ENCODE results near the gene DNAI2.

DNAI2 gene

DNA sequence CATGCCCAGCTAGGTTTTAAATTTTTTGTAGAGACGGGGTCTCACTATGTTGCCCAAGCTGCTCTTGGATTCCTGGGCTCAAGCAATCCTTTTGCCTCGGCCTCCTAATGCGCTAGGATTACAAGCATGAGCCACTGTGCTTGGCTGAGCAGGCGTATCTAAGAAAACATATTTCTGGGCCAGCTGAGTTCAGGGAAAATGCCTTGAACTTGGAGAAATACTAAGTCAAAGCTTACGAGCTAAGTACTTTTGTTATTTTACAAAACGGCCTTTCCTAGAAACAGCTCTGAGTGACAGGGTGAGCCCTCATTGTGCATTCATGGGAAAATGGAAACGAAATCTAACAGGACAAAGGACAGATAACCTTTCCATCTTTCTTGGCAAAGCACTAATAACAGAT is 24.7 kb downstream of the DNAI2 start:
- ATAC-seq = no peak
- TF ChIP-seq CSDC2 (CRISPR knock-in tag; IDR thresholded peaks at IDR 0.05) (no peak), ISL1 (CRISPR knock-in tag; IDR thresholded peaks at IDR 0.05) (no peak), ARNTL (CRISPR knock-in tag; IDR thresholded peaks at IDR 0.05; ENCODE audit: borderline replicate concordance, low read depth) (no peak), RARB (CRISPR knock-in tag; IDR thresholded peaks at IDR 0.05) (no peak), SNAI2 (CRISPR knock-in tag; IDR thresholded peaks at IDR 0.05) (no peak), CREB5 (CRISPR knock-in tag; IDR thresholded peaks at IDR 0.05; ENCODE audit: low read depth) (no peak)

DNA sequence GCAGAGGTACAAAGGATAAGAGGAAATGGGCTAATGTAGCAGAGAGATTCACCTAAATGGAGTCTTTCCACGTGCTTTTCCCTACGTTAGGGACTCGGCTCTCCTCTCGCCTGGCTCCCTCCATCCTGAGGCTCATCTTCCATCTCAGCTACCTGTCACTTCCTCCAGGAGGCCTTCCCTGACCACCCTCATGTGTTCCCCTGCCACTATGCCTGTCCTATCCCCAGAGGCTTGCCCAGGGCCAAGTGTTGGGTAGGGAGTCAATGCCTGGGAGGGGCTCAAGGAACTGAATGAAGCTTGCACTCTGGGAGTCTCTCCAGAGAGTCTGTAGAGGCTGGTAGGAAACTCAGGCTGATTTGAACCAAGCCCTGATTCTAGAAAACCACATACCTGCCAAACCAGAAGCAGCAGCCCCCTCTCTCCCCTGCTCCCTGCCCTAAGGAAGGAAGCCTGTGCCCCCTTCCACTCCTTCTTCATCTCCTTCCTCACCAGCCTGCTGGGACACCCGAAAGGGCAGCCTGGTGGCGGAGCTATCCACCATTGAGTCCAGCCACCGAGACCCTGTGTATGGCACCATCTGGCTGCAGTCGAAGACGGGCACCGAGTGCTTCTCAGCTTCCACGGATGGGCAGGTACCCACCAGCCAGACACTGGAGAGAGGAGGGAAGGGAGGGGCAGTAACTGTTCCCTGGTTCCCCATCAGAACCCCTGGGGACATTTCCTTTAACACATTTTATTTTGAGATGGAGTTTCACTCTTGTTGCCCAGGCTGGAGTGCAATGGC is 25.4 kb downstream of the DNAI2 start:
- TF ChIP-seq RARB (CRISPR knock-in tag; IDR thresholded peaks at IDR 0.05) (no peak), ZFP3 (CRISPR knock-in tag; IDR thresholded peaks at IDR 0.05) (no peak), TOX (CRISPR knock-in tag; IDR thresholded peaks at IDR 0.05; ENCODE audit: borderline replicate concordance) (no peak)
- ATAC-seq = no peak

- TF ChIP-seq TCF4 (CRISPR knock-in tag; IDR thresholded peaks at IDR 0.05; ENCODE audit: borderline replicate concordance) = no peak
- no peak for TF ChIP-seq TSHZ2 (CRISPR knock-in tag; IDR thresholded peaks at IDR 0.05)
- no peak for TF ChIP-seq SNAI2 (CRISPR knock-in tag; IDR thresholded peaks at IDR 0.05)
- TF ChIP-seq RARB (CRISPR knock-in tag; IDR thresholded peaks at IDR 0.05) = no peak
- no peak for TF ChIP-seq CSRNP3 (CRISPR knock-in tag; IDR thresholded peaks at IDR 0.05)
- no peak for TF ChIP-seq ESRRG (CRISPR knock-in tag; IDR thresholded peaks at IDR 0.05)
- TF ChIP-seq CREB5 (CRISPR knock-in tag; IDR thresholded peaks at IDR 0.05; ENCODE audit: low read depth) = no peak
- no peak for TF ChIP-seq PPARA (CRISPR knock-in tag; IDR thresholded peaks at IDR 0.05; ENCODE audit: borderline replicate concordance)
- TF ChIP-seq PATZ1 (CRISPR knock-in tag; IDR thresholded peaks at IDR 0.05; ENCODE audit: borderline replicate concordance) = no peak
- no peak for TF ChIP-seq ISL1 (CRISPR knock-in tag; IDR thresholded peaks at IDR 0.05)
- TF ChIP-seq OSR1 (CRISPR knock-in tag; IDR thresholded peaks at IDR 0.05) = no peak
- TF ChIP-seq ZFP3 (CRISPR knock-in tag; IDR thresholded peaks at IDR 0.05) = no peak
- no peak for TF ChIP-seq POU6F1 (CRISPR knock-in tag; IDR thresholded peaks at IDR 0.05; ENCODE audit: borderline replicate concordance, low read depth)
- no peak for TF ChIP-seq ARNTL (CRISPR knock-in tag; IDR thresholded peaks at IDR 0.05; ENCODE audit: borderline replicate concordance, low read depth)
- TF ChIP-seq TOX (CRISPR knock-in tag; IDR thresholded peaks at IDR 0.05; ENCODE audit: borderline replicate concordance) = no peak
- TF ChIP-seq BACH2 (CRISPR knock-in tag; IDR thresholded peaks at IDR 0.05; ENCODE audit: borderline replicate concordance) = no peak
- TF ChIP-seq CSDC2 (CRISPR knock-in tag; IDR thresholded peaks at IDR 0.05) = no peak
- no peak for ATAC-seq
Observed at GRCh38 chr17:74303305-74303704, 29.3 kb downstream of the DNAI2 start.

Data from SK-N-SH treated with all-trans-retinoic acid at 6 μM for 48 hours (cell line).